ENCODE measurements around the gene PRPS2.

Gene PRPS2

GRCh38 chrX:12814420-12814819 lies 23.2 kb downstream of the PRPS2 start:
- peak in 2 of 3 donors; percentile 4 to 23 for DNase-seq (ENCODE audit: low read depth in 2 of 3, low spot score in 1 of 3)

DNA sequence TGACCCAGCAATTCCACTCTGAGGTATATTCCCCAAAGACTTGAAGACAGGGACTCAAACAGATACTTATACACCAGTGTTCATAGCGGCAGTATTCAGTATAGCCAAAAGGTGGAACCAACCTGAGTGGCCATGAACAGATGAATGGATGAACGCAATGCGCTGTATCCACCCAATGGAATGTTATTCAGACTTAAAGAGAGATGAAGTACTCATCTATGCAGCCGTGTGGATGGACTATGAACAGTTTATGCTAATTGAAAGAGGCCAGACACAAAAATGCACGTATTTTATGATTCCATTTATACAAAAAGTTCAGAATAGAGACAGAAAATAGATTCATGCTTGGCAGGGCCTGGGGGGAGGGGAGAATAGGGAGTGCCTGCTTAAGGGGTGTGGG lies 26.3 kb downstream of the PRPS2 start:
- no peak for DNase-seq (ENCODE audit: low read depth in 2 of 3, low spot score in 1 of 3)

DNA sequence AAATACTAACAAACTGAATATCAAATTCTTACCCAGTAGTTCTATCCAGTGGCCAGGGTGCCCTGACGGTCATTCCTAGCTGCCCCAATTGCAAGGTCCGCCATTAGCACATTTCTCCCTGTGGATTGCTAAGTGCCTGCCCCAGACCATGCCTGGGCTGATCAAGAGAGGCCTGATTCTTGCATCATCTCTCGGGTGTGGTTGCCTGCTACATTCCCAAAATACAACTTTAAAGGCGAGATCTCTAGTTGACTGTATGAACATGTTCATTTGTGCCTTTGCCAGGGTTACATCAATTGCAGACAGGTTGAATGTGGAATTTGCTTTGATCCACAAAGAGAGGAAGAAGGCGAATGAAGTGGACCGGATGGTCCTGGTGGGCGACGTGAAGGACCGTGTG lies 28.0 kb downstream of the PRPS2 start:
- no peak for DNase-seq (ENCODE audit: low read depth in 2 of 3, low spot score in 1 of 3)

DNA sequence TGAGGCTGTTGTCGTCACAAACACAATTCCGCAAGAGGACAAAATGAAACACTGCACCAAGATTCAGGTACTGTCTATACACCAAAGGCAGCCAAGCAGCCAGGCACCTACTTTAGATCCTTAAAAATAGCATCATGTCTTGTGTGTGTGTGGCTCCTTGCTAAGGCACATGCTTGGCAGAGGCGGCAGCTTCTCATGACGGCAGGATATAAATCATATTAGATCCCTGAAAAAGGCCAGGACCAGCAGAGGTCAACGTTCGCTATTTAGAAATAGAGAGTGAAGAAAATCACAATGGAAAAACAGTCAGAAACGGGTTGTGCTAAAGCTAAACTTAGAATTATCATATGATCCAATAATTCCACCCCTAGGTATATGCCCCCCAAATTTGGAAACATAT lies 29.5 kb downstream of the PRPS2 start:
- DNase-seq (ENCODE audit: low read depth in 2 of 3, low spot score in 1 of 3) = no peak

- DNase-seq (ENCODE audit: low read depth in 2 of 3, low spot score in 1 of 3) = no peak
Measured at GRCh38 chrX:12824944-12825343, 33.7 kb downstream of the PRPS2 start.

DNA sequence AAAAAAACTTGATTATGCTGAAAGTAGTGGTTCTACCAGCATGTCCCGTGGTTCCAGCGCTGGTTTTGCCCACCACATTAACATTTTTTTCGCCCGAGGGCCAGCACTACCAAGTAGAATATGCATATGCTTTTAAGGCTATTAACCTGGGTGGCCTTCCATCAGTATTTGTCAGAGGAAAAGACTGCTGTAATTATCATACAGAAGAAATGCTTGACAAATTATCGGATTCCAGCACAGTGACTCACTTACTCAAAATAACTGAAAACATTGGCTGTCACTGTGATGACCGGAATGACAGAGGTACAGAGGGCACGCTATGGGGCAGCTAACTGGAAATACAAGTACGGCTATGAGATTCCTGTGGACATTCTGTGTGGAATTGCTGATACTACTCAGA lies 34.6 kb downstream of the PRPS2 start:
- no peak for DNase-seq (ENCODE audit: low read depth in 2 of 3, low spot score in 1 of 3)

GRCh38 chrX:12843061-12843667 lies 52.0 kb downstream of the PRPS2 start:
- DNase-seq (ENCODE audit: low read depth in 2 of 3, low spot score in 1 of 3) = no peak

GRCh38 chrX:12843668-12844279 lies 52.6 kb downstream of the PRPS2 start:
- DNase-seq (ENCODE audit: low read depth in 2 of 3, low spot score in 1 of 3) = no peak

- no peak for DNase-seq (ENCODE audit: low read depth in 2 of 3, low spot score in 1 of 3)
Measured at GRCh38 chrX:12844319-12844718, 53.1 kb downstream of the PRPS2 start.

GRCh38 chrX:12865359-12865758 lies 74.1 kb downstream of the PRPS2 start:
- no peak for DNase-seq (ENCODE audit: low read depth in 2 of 3, low spot score in 1 of 3)

DNA sequence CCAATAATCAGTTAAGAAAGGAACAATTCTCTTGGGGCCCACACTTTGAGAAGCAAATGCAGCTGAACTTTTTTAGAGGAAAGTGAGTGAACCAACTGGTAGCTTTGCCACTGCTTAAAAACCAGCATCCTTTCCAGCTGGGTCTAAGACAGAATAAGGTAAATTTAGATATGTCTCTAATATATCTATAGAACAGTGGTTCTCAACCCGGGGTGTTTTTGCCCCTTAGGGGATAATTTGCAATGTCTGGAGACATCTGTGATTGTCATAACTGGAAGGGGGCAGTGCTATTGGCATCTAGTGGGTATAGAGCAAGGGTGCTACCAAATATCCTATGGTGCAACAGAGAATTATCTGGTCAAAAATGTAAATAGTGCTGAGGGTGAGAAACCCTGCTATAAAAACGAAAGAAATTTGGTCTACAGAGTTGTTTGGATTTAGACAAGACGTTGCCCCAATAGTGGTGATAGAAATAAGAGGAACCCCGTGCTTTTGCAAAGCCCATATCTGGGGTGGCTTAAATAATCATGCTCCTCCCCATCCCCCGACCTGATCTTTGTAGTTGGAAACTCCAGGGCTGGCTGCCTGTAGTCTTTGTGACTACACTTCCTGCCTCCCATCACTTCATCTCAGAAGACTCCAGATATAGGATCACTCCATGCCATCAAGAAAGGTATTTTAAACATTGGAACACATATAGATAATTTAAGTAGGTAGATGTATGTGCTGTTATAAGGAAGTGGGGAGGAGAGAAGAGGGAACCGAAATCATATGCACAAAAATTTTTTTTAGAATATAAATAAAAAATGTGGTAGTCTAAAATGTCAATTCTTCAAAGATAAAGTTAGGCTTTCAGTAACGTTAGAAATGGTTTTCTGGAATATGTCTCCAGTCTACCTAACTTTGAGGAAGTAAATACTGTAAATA lies 75.5 kb downstream of the PRPS2 start, which contains the start of gene TLR7:
TLR7 (plus strand) TSS at position 622 of the 927 bp plus-strand sequence. CDS start 507 bp downstream, outside the sequence.
- DNase-seq (ENCODE audit: low read depth in 2 of 3, low spot score in 1 of 3) = no peak

GRCh38 chrX:12867685-12868084 lies 76.5 kb downstream of the PRPS2 start:
- DNase-seq (ENCODE audit: low read depth in 2 of 3, low spot score in 1 of 3) = no peak

- DNase-seq (ENCODE audit: low read depth in 2 of 3, low spot score in 1 of 3) = no peak
Measured at GRCh38 chrX:12868747-12869146, 77.5 kb downstream of the PRPS2 start.

DNA sequence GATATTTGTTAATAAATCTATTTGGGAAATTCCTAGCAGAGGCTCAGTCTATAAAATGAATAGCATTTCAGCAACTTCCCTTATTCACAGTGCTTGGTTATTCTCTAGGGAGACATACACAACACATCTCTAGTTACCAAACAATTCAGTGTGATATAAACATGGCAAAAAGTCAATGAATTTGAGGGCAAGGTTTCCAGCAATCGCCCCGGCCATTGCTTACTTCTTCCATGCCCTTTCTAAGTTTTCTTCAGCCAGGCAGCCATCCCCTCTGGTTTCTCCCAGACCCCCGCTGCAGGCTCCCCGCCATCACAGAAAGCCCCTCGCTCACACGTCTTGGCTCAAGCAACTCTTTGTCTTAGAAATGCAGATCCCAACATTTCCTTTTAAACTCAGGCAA lies 80.0 kb downstream of the PRPS2 start:
- no peak for DNase-seq (ENCODE audit: low read depth in 2 of 3, low spot score in 1 of 3)

- DNase-seq (ENCODE audit: low read depth in 2 of 3, low spot score in 1 of 3) = no peak
Measured at GRCh38 chrX:12872741-12873140, 81.5 kb downstream of the PRPS2 start.
